Pancreas (tissue), 10 donors: ENCODE measurements around the gene MFSD6. TPM values are rescaled to one million over a fixed set of nuclear protein-coding genes. Genes with fewer than 3 reads are reported as not detected.
"Not testable (repeated sequence)": the region's sequence is repeated elsewhere in the genome, so short reads cannot be mapped to it uniquely, and the experiment has no call there.

Source experiments
- ATAC-seq, 4 donors: fragments of 200-7000 bp; cut with Tn5 transposase; one replicate each; pipeline versions ENCODE4 v1.8.0 to v1.9.1; 2020; ENCODE audit warnings: mild to moderate bottlenecking in 4 of 4, moderate library complexity in 4 of 4
- DNase-seq, 6 donors: peaks; one replicate each; pipeline ENCODE4 v3.0.0-alpha.2; 2020
- FAIRE-seq: peaks from 2 replicates; lab custom pipeline; 2012; peaks lifted over from hg19 to GRCh38; lab: Jason Lieb, UNC
- H3K27ac ChIP-seq, 4 donors: fragments of 200-600 bp; sonication (generic); 1 replicate in 3 of 4; 2 replicates in 1 of 4; pipeline versions ENCODE4 v1.5.0 to v1.8.0; 2020
- H3K27me3 ChIP-seq, 4 donors: fragments of 200-600 bp; one replicate each; pipeline ENCODE4 v1.8.0; 2021
- H3K36me3 ChIP-seq, 3 donors: fragments of 200-600 bp; sonication (generic) in 1 of 3; one replicate each; pipeline versions ENCODE4 v1.5.0 to v1.8.0; 2020 to 2021
- H3K4me1 ChIP-seq, 3 donors: fragments of 200-600 bp; one replicate each; pipeline ENCODE4 v1.8.0; 2021
- H3K4me3 ChIP-seq, 4 donors: fragments of 200-600 bp; sonication (generic) in 2 of 4; one replicate each; pipeline versions ENCODE4 v1.5.0 to v1.8.0; 2020 to 2021
- H3K9me3 ChIP-seq, 4 donors: fragments of 200-600 bp; one replicate each; pipeline ENCODE4 v1.8.0; 2021
- WGBS, 2 donors: extraction: QIAGEN DNeasy Blood & Tissue Kit; methylation state at CpG; one replicate each; pipeline ENCODE4 v1.1.7; 2013; 5-methylcytosine and 5-hydroxymethylcytosine counted together
- intact Hi-C, 3 donors: fragments of 100-400 bp; cut with DNase I; formaldehyde crosslinking; loops; one replicate each; pipeline versions ENCODE4 v1.11.1 to v1.14.2; 2022
- polyA plus RNA-seq, 2 donors: library from polyadenylated mRNA; stranded (reverse); fragments of 200-250 nt; gene quantifications; one replicate each; pipeline ENCODE4 v1.2.3, GENCODE V29; 2013
- total RNA-seq, 6 donors: library from RNA; stranded (reverse); fragmentation: NEBNext Ultra II Directional in 4 of 6; extraction: Animal tissue kit (Norgen Biotek cat#: 25700) in 4 of 6; gene quantifications; one replicate each; pipeline versions ENCODE4 v1.2.1 to v1.2.4, GENCODE V29; 2021 to 2023
- TF ChIP-seq, protein P1 (sequence below), 4 donors: fragments of 200-600 bp; sonication (generic) in 3 of 4; IDR thresholded peaks; one replicate each; pipeline versions ENCODE4 v1.5.0 to v1.8.0; 2021; ENCODE audit warnings: antibody characterized with exemption in 4 of 4
- donor health status: healthy with polysubstance abuse.
- donor health status: DM: no; HTN: no; CAD: no; lungs with moderate emphysema.
- donor health status: DM: no; HTN: no; CAD: no.
- donor health status: control.
- donor health status: control.
- donor health status: Bipolar disorder and iron deficiency.
- donor health status: DM: yes; HTN: yes; CAD: no.
- donor health status: DM: no; HTN: no; CAD: no.
- donor health status: DM: no; HTN: no; CAD: no.
- donor health status: DM: yes; HTN: yes; CAD: no.

Gene MFSD6
- total and polyA plus RNA-seq, 8 donors, result 5.3 to 22.9 (median 15.4) TPM

DNA sequence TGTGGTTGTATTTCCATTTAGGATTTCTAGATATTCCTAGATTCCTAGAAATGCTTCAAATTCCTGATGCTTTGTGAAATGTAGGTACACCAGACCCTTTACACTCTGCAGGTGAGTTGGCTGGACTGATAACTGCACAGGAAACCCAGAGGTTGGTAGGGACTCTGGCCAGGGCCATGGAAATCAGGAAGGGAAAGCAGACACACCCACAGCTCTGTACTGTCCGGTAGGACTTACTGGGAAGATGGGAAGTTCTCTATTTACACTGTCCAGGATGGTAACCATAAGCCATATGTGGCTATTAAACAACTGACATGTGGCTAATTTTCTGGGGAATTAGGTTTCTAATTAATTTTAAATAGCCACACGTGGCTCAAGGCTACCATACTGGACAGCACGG lies 94.9 kb downstream of the MFSD6 start:
- 89 to 90% methylated on average over 3 of the region's 3 CpGs for WGBS, 2 donors
- peak in 1 of 4 donors; percentile 12 for ATAC-seq

DNA sequence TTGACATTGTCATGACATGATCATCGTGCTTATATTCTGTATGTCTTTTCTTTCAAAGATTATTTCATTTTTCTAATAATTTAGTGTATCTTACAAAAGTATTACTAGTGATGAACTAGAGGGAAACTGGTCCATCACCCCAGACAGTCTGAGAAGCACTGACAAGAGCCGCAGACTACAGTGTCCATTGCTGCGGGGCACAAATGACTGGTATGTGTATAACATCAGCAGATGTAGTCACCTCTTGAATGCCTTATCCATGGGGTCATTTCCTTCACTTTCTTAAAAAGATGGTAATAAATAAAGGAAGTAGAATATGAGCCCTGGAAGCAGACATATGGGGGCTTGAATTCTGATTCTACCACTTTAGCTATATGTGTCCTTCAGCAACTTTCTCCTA lies 96.8 kb downstream of the MFSD6 start:
- 92 to 95% methylated on average over 3 of the region's 3 CpGs for WGBS, 2 donors
- FAIRE-seq (no peak), DNase-seq (no peak), ATAC-seq (no peak)
- no peaks in the 10 kb centered on the region for H3K9me3 ChIP-seq
- no peak overlapping the region for H3K27ac ChIP-seq
- intact Hi-C loops, result no loop called here
- TF ChIP-seq, protein P1, sequence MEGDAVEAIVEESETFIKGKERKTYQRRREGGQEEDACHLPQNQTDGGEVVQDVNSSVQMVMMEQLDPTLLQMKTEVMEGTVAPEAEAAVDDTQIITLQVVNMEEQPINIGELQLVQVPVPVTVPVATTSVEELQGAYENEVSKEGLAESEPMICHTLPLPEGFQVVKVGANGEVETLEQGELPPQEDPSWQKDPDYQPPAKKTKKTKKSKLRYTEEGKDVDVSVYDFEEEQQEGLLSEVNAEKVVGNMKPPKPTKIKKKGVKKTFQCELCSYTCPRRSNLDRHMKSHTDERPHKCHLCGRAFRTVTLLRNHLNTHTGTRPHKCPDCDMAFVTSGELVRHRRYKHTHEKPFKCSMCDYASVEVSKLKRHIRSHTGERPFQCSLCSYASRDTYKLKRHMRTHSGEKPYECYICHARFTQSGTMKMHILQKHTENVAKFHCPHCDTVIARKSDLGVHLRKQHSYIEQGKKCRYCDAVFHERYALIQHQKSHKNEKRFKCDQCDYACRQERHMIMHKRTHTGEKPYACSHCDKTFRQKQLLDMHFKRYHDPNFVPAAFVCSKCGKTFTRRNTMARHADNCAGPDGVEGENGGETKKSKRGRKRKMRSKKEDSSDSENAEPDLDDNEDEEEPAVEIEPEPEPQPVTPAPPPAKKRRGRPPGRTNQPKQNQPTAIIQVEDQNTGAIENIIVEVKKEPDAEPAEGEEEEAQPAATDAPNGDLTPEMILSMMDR (IDR thresholded peaks at IDR 0.05), result no peak
- H3K27me3 ChIP-seq, result no peaks in the 10 kb centered on the region
- H3K4me1 ChIP-seq, result peaks cover 0 to 4% (median 0%) of the 10 kb centered on the region in 3 donors
- peaks cover 0 to 11% (median 0%) of the 10 kb centered on the region in 3 donors for H3K36me3 ChIP-seq
- H3K4me3 ChIP-seq, result no peak overlapping the region

More for the DNA sequence above, 94.9 kb downstream of the MFSD6 start:
- intact Hi-C loops, result no loop called here
- Histone ChIP-seq H3K36me3 (peaks cover 0 to 17% (median 3%) of the 10 kb centered on the region in 3 donors), H3K27ac (no peak overlapping the region), H3K4me1 (peaks cover 0 to 4% (median 0%) of the 10 kb centered on the region in 3 donors), H3K9me3 (no peaks in the 10 kb centered on the region), H3K4me3 (no peak overlapping the region), H3K27me3 (no peaks in the 10 kb centered on the region)
- TF ChIP-seq, protein P1 (IDR thresholded peaks at IDR 0.05), result no peak
- DNase-seq (no peak), FAIRE-seq (no peak)

DNA sequence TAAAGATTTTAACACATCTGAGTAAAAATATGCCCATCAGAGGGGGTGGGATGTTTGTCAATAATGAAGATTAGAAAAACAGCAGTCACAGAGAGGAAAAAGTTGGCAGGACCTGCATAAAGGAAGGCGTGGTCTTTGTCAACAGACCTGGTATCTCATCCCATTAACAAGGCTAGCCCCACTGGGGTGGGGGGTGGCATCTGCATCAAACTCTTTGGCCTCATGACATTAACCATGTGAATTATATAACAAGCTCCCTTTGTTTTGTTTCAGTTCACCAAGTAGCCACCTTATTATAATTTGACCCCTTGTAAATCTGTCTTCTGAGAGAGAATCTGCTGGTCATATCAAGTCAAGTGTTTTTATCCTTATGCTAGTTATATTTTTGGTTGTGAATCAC lies 97.5 kb downstream of the MFSD6 start:
- no peak for ATAC-seq

DNA sequence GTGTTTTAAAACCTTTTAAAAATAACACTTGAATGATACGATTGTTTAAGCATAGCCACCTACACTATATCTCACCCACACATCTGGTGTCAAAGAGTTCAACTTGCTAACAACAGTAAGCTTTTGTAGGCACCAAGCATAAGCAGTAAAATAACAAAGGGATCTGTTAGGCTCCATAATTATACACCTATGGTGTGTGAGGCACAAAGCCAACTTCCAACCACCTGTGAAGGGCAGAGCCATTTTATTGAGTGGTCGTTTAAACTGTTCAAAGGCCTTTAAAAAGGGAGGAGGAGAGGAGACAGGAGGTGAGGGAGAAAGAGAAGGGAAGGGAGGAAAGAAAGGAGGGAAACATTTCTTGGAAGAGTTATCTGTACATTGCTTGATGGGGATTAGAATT lies 98.5 kb downstream of the MFSD6 start:
- TF ChIP-seq, protein P1 (IDR thresholded peaks at IDR 0.05), result no peak
- no peak overlapping the region for H3K27ac ChIP-seq
- 58 to 61% methylated on average over 2 of the region's 2 CpGs for WGBS, 2 donors
- no peaks in the 10 kb centered on the region for H3K36me3 ChIP-seq
- H3K4me3 ChIP-seq, result no peak overlapping the region
- no peaks in the 10 kb centered on the region for H3K4me1 ChIP-seq
- no peaks in the 10 kb centered on the region for H3K27me3 ChIP-seq
- intact Hi-C loops, result no loop called here
- ATAC-seq (no peak), DNase-seq (no peak), FAIRE-seq (no peak)
- H3K9me3 ChIP-seq, result no peaks in the 10 kb centered on the region

More for the DNA sequence above, 97.5 kb downstream of the MFSD6 start:
- Histone ChIP-seq H3K27ac (no peak overlapping the region), H3K27me3 (no peaks in the 10 kb centered on the region), H3K4me1 (peaks cover 0 to under 1% (median 0%) of the 10 kb centered on the region in 3 donors), H3K36me3 (peaks cover 0 to 6% (median 0%) of the 10 kb centered on the region in 3 donors), H3K4me3 (no peak overlapping the region), H3K9me3 (no peaks in the 10 kb centered on the region)
- WGBS, 2 donors, result 76 to 78% methylated on average over 1 of the region's 1 CpG
- no peak for FAIRE-seq
- intact Hi-C loops, result no loop called here
- DNase-seq, result no peak
- TF ChIP-seq, protein P1 (IDR thresholded peaks at IDR 0.05), result no peak

DNA sequence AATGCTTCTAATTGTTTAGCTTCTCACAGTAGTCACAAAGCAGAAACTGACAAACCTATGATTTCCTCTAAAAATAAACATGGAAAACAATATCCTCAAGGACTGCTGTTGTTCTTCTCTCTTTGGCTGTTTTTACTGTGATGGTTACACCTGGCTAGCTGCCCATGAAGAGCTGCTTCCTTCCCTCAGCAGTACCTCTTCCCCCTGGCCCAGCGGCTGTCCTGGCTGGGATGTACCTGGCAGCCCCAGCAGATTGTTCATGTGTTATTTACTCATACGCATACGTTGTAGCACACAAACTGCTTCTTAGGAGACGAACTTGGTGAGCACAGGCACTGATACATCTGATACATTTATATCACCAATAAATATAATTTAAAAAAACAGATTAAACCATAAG lies 99.0 kb downstream of the MFSD6 start:
- no peaks in the 10 kb centered on the region for H3K4me1 ChIP-seq
- no peak overlapping the region for H3K4me3 ChIP-seq
- H3K27me3 ChIP-seq, result no peaks in the 10 kb centered on the region
- TF ChIP-seq, protein P1 (IDR thresholded peaks at IDR 0.05), result no peak
- H3K27ac ChIP-seq, result no peak overlapping the region
- intact Hi-C loops, result no loop called here
- WGBS, 2 donors, result 77 to 79% methylated on average over 4 of the region's 4 CpGs
- H3K9me3 ChIP-seq, result no peaks in the 10 kb centered on the region
- ATAC-seq (no peak), DNase-seq (no peak), FAIRE-seq (no peak)
- no peaks in the 10 kb centered on the region for H3K36me3 ChIP-seq

DNA sequence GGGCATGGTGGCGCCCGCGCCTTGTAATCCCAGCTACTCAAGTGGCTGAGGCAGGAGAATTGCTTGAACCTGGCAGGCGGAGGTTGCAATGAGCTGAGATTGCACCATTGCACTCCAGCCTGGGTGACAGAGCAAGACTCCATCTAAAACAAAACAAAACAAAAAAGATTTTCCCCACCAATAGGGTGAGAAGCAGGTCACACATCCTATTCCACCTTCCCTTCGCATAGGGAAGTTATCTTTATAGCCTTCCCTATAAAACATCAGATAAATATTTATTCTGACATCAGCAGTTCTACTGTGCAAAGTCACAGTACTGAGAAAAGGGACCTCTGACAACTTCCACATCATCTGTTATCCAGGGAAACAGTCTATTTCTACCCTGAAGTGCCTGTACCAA lies 101.7 kb downstream of the MFSD6 start:
- intact Hi-C loops, result loop anchor here in 1 of 3 donors (5.0 kb wide), 1 partner anchor 118 kb away; no protein-coding TSS in a partner anchor
- ATAC-seq, DNase-seq, H3K27me3 ChIP-seq, FAIRE-seq, H3K4me3 ChIP-seq, H3K27ac ChIP-seq, H3K36me3 ChIP-seq, H3K9me3 ChIP-seq, H3K4me1 ChIP-seq: not testable (repeated sequence)
- WGBS, 2 donors, result 93 to 94% methylated on average over 5 of the region's 5 CpGs
